GM23248 (cell line): ENCODE measurements around the gene HOXA3.

Experiments
- EZH2 ChIP-seq: fragments of 200-600 bp; sonication (generic); IDR thresholded peaks from 2 replicates; pipeline ENCODE4 v1.6.1; 2018; ENCODE audit warnings: antibody characterized with exemption, mild to moderate bottlenecking; ENCODE audit not compliant: insufficient read depth, poor library complexity, severe bottlenecking
- EZH2phosphoT487 ChIP-seq: fragments of 200-600 bp; sonication (generic); IDR thresholded peaks from 2 replicates; pipeline ENCODE4 v1.6.1; 2018; ENCODE audit warnings: antibody characterized with exemption, moderate library complexity, mild to moderate bottlenecking, low read depth; ENCODE audit not compliant: insufficient read depth

DNA sequence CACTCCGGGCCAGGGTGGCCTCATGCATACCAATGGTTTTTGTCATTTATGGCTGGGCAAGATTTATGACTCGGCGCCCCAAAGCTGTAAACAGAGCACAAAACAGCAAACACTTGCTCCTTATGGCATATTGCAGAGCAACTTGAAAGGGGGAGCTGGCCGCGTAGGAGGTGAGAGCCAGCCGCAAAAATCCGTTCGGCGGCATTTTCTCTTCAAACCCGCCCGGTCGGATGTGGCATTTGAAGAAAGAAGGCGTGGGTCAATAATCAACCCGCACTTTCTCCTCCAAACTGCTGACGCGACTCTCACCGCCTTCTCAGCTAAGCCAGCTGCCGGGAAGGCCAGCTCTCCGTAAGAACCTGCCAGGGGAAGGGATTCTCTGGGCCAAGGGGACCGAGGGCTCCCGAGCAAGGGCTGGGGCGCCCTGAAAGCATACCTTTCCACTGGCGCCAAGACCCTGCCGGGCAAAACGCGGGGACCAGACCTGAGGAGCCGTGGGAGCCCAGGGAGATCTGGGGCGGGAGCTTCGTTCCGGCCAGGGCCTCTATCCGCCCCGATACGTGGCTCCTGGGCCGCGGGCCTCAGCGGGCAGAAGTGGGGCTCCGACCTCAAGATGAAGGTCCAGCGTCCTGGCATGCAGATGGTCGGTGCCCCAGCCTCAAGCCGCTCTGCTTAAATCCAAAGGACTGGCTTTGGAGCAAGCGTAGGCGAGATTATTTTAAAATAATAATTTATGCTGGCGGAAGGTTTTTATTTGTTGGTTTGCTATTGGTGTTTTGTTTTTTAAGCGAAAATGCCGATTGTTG is 37.0 kb downstream of the HOXA3 start:
- TF ChIP-seq EZH2phosphoT487 (no peak), EZH2 (no peak)
